Measurements from ENCODE around the gene LRRTM4. TPM values are rescaled to one million over a fixed set of nuclear protein-coding genes. Genes with fewer than 3 reads are reported as not detected.

LRRTM4 gene
- total and polyA plus RNA-seq, 10 of the 15 experiments (the other 5 are each of a cell fraction or from before 2014, with no cell fraction given): 0.01 to 1.0 TPM; not detected in 8

- DNase-seq (ENCODE audit: low read depth, low spot score) (no peak), FAIRE-seq (no peak), ATAC-seq (no peak)
- POLR2A ChIA-PET: no interaction called here
- no TSS peak for BruUV-seq (replicated peaks)
- Histone ChIP-seq H3K27ac (ENCODE audit: control insufficient read depth, insufficient read depth) (no peak overlapping the region), H3K36me3 (ENCODE audit: control insufficient read depth in 2 of 2, insufficient read depth in 2 of 2, low read length in 1 of 2) (no peaks in the 10 kb centered on the region), H3K79me2 (ENCODE audit: control insufficient read depth, insufficient read depth, low read length) (no peaks in the 10 kb centered on the region), H2AFZ (ENCODE audit: control insufficient read depth, low read depth, low read length) (no peak overlapping the region), H3K4me2 (ENCODE audit: control insufficient read depth, insufficient read depth) (no peak overlapping the region), H3K4me3 (no peak overlapping the region), H4K20me1 (ENCODE audit: control insufficient read depth, insufficient read depth) (no peaks in the 10 kb centered on the region), H3K27me3 (replicated peaks in 1 of 2; ENCODE audit: control insufficient read depth in 2 of 2, insufficient read depth in 2 of 2, low read length in 1 of 2) (no peaks in the 10 kb centered on the region), H3K4me1 (ENCODE audit: control insufficient read depth, insufficient read depth, low read length) (no peaks in the 10 kb centered on the region), H3K9me3 (replicated peaks; ENCODE audit: control insufficient read depth, insufficient read depth, low read length) (no peaks in the 10 kb centered on the region), H3K9ac (ENCODE audit: control insufficient read depth, insufficient read depth, low read length) (no peak overlapping the region)
- intact Hi-C loops (cut with micrococcal nuclease; ENCODE audit: unreplicated experiment) (no loop called here), in situ Hi-C loops (cut with MboI) (no loop called here)
- WGBS (ENCODE audit: insufficient coverage, insufficient replicate concordance, low lambda C conversion rate, missing lambda C conversion rate): 12% methylated on average over 3 of the region's 3 CpGs
- RAD21 ChIA-PET (ENCODE audit: unreplicated experiment): no interaction called here
- TF ChIP-seq ZNF24 (IDR thresholded peaks at IDR 0.05): no peak
- TF ChIP-seq SMAD1 (IDR thresholded peaks at IDR 0.05; ENCODE audit: low read depth, partially characterized antibody): no peak
- TF ChIP-seq RAD51 (IDR thresholded peaks at IDR 0.05): no peak
- no peak for TF ChIP-seq CBX5 (IDR thresholded peaks at IDR 0.05; ENCODE audit: low read depth)
- no peak for TF ChIP-seq ZNF207 (IDR thresholded peaks at IDR 0.05; ENCODE audit: borderline replicate concordance)
- CTCF ChIA-PET: interaction anchor here (0.6 kb wide), 1 partner anchor 1409 kb away, joined by 6 read pairs; no protein-coding TSS in a partner anchor
- SMC1A ChIA-PET (ENCODE audit: uncharacterized antibody, unreplicated experiment): no interaction called here
These were observed 365.6 kb downstream of the LRRTM4 start for GRCh38 chr2:77156599-77156998.

- no peaks in the 10 kb centered on the region for H3K79me2 ChIP-seq (ENCODE audit: control insufficient read depth, insufficient read depth, low read length)
- ChIA-PET CTCF (no interaction called here), RAD21 (ENCODE audit: unreplicated experiment) (no interaction called here), SMC1A (ENCODE audit: uncharacterized antibody, unreplicated experiment) (no interaction called here), POLR2A (no interaction called here)
- H3K36me3 ChIP-seq (ENCODE audit: control insufficient read depth in 2 of 2, insufficient read depth in 2 of 2, low read length in 1 of 2): no peaks in the 10 kb centered on the region
- H2AFZ ChIP-seq (ENCODE audit: control insufficient read depth, low read depth, low read length): no peak overlapping the region
- no peak for ATAC-seq
- no peaks in the 10 kb centered on the region for H3K9me3 ChIP-seq (replicated peaks; ENCODE audit: control insufficient read depth, insufficient read depth, low read length)
- in situ Hi-C loops (cut with MboI): no loop called here
- WGBS (ENCODE audit: insufficient coverage, insufficient replicate concordance, low lambda C conversion rate, missing lambda C conversion rate): 0% methylated on average over 1 of the region's 1 CpG
- no peak for FAIRE-seq
- H3K9ac ChIP-seq (ENCODE audit: control insufficient read depth, insufficient read depth, low read length): no peak overlapping the region
- no peaks in the 10 kb centered on the region for H3K4me1 ChIP-seq (ENCODE audit: control insufficient read depth, insufficient read depth, low read length)
- TF ChIP-seq ETV6 (conservative IDR thresholded peaks at IDR 0.05 in 1 of 2, IDR thresholded peaks at IDR 0.05 in 1 of 2; ENCODE audit: borderline replicate concordance in 1 of 2, low read depth in 1 of 2) (no peak), E4F1 (IDR thresholded peaks at IDR 0.05; ENCODE audit: borderline replicate concordance, partially characterized antibody) (no peak), TBL1XR1 (IDR thresholded peaks at IDR 0.05; ENCODE audit: low read depth, low read length) (no peak), CREM (IDR thresholded peaks at IDR 0.05; ENCODE audit: low read depth) (no peak)
- intact Hi-C loops (cut with micrococcal nuclease; ENCODE audit: unreplicated experiment): no loop called here
- no peak overlapping the region for H3K27ac ChIP-seq (ENCODE audit: control insufficient read depth, insufficient read depth)
- H4K20me1 ChIP-seq (ENCODE audit: control insufficient read depth, insufficient read depth): no peaks in the 10 kb centered on the region
- DNase-seq (ENCODE audit: low read depth, low spot score): no peak
- no peaks in the 10 kb centered on the region for H3K27me3 ChIP-seq (replicated peaks in 1 of 2; ENCODE audit: control insufficient read depth in 2 of 2, insufficient read depth in 2 of 2, low read length in 1 of 2)
- no peak overlapping the region for H3K4me2 ChIP-seq (ENCODE audit: control insufficient read depth, insufficient read depth)
- no TSS peak for BruUV-seq (replicated peaks)
- H3K4me3 ChIP-seq: no peak overlapping the region
These were observed 366.7 kb downstream of the LRRTM4 start for GRCh38 chr2:77155511-77155910.

Data from GM12878 (cell line).